Measurements from ENCODE around the gene RNF26. TPM values are rescaled to one million over a fixed set of nuclear protein-coding genes. Genes with fewer than 3 reads are reported as not detected.
A peak's percentile ranks its signal among the peaks of the same experiment; 100 is the strongest.

RNF26 gene
- total and polyA plus RNA-seq, 4 donors: 6.3 to 19.1 (median 11.1) TPM

GRCh38 chr11:119381181-119381988, 47.1 kb downstream of the RNF26 start, which contains the start of gene USP2:
Gene USP2 (minus strand): TSS chr11:119381690. CDS start chr11:119373480, 8,210 bp downstream.
- H3K9ac ChIP-seq (ENCODE audit: low read depth in 1 of 2, low read length in 2 of 2): peak within 1 kb of the TSS; percentile 0 to 33
- TF ChIP-seq SP1 (IDR thresholded peaks at IDR 0.05): peak; percentile 56
- no peak for TF ChIP-seq ATF3 (IDR thresholded peaks at IDR 0.05)
- no peak for TF ChIP-seq NR2F2 (IDR thresholded peaks at IDR 0.05)
- no peak for TF ChIP-seq FOXA1 (IDR thresholded peaks at IDR 0.05)
- no peak for TF ChIP-seq FOXA2 (IDR thresholded peaks at IDR 0.05)
- TF ChIP-seq HNF4A (conservative IDR thresholded peaks at IDR 0.05): peak in 1 of 2 donors; percentile 53
- peak; percentile 76 to 84 for TF ChIP-seq RAD21 (IDR thresholded peaks at IDR 0.05)
- TF ChIP-seq GABPA (IDR thresholded peaks at IDR 0.05 in 1 of 2, conservative IDR thresholded peaks at IDR 0.05 in 1 of 2): peak in 1 of 2 donors; percentile 32
- peak; percentile 9 to 59 for TF ChIP-seq RXRA (IDR thresholded peaks at IDR 0.05)
- peak; percentile 98 for TF ChIP-seq MAX (IDR thresholded peaks at IDR 0.05)
- TF ChIP-seq HNF4G (IDR thresholded peaks at IDR 0.05): no peak
- TF ChIP-seq JUND (IDR thresholded peaks at IDR 0.05): peak in 1 of 2 donors; percentile 12
- no peak for TF ChIP-seq ZBTB33 (IDR thresholded peaks at IDR 0.05)
- peak; percentile 53 for TF ChIP-seq YY1 (IDR thresholded peaks at IDR 0.05)
- TF ChIP-seq TAF1 (conservative IDR thresholded peaks at IDR 0.05): no peak
- no peak for TF ChIP-seq EGR1 (IDR thresholded peaks at IDR 0.05; ENCODE audit: low read depth in 2 of 2)
- peak; percentile 37 for TF ChIP-seq REST (IDR thresholded peaks at IDR 0.05)
- TF ChIP-seq CTCF (IDR thresholded peaks at IDR 0.05; ENCODE audit: low read depth, low read length, missing input control): peak; percentile 85
- no peak within 1 kb of the TSS for H3K27ac ChIP-seq (ENCODE audit: low read depth in 1 of 2, low read length in 2 of 2)
- WGBS: under 1% methylated on average over 54 of the region's 54 CpGs
- H3K9me3 ChIP-seq (ENCODE audit: control insufficient read depth in 4 of 4, low read length in 3 of 4): no peaks in the 10 kb centered on the region
- no peaks in the 10 kb centered on the region for H3K36me3 ChIP-seq (ENCODE audit: control insufficient read depth in 4 of 4, insufficient read depth in 3 of 4, low read depth in 1 of 4, low read length in 3 of 4)
- peak within 1 kb of the TSS; percentile 43 to 51 (median 50) for H3K4me3 ChIP-seq (ENCODE audit: low read depth in 1 of 3, low read length in 3 of 3)
- H3K27me3 ChIP-seq (ENCODE audit: control insufficient read depth in 4 of 4, insufficient read depth in 4 of 4, low read length in 3 of 4): no peaks in the 10 kb centered on the region
- peaks cover 6 to 15% (median 12%) of the 10 kb centered on the region in 4 donors for H3K4me1 ChIP-seq (ENCODE audit: control insufficient read depth in 4 of 4, insufficient read depth in 4 of 4, low read length in 3 of 4)
- peak; percentile 95 for DNase-seq (ENCODE audit: low spot score)

Data from liver (tissue), 9 donors.